ENCODE measurements around the gene CLDN7. TPM values are rescaled to one million over a fixed set of nuclear protein-coding genes. Genes with fewer than 3 reads are reported as not detected.

CLDN7 gene
- polyA plus RNA-seq, 1 donor (not counting 4 experiments of a cell fraction or from before 2014, with no cell fraction given), result 6.3 TPM

DNA sequence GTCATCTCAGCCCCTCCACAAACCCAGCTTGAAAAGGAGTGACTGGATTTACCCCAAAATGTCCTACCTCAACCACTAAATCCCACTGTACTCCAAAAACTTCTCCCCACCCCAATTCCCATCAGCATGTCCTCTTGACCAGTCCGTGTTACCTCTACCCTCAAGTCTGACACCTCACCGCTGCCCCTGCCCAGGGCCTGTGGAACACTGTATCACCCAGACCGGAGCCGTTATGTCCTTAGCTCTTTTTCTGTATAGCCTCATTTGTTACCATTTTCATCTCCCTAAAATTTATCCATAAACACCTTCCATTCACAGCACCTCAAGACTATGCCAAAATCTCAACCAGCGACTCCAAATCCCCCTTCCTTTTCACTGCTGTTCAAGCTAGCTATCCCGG lies 25.5 kb downstream of the CLDN7 start:
- no peaks in the 10 kb centered on the region for H3K9me3 ChIP-seq (ENCODE audit: control insufficient read depth, low read depth, low read length)
- no peak for TF ChIP-seq CTCF (optimal IDR thresholded peaks at IDR 0.05 in 1 of 3, IDR thresholded peaks at IDR 0.05 in 1 of 3, conservative IDR thresholded peaks at IDR 0.05 in 1 of 3; ENCODE audit: extremely low read depth in 1 of 3, insufficient read depth in 2 of 3, low read length in 3 of 3)
- TF ChIP-seq EZH2 (IDR thresholded peaks at IDR 0.05; ENCODE audit: low read length), result no peak
- H2AFZ ChIP-seq (ENCODE audit: control insufficient read depth, low read length), result no peak overlapping the region
- H3K9ac ChIP-seq (ENCODE audit: control insufficient read depth, extremely low read depth, insufficient read depth, low read length), result no peak overlapping the region
- H3K9me1 ChIP-seq (ENCODE audit: control insufficient read depth, extremely low read depth, insufficient read depth, low read length), result peaks cover 2% of the 10 kb centered on the region
- H3K36me3 ChIP-seq (ENCODE audit: control insufficient read depth in 2 of 2, extremely low read depth in 1 of 2, insufficient read depth in 2 of 2, low read length in 2 of 2), result peaks cover 15 to 31% of the 10 kb centered on the region in 2 experiments
- peaks cover 2% of the 10 kb centered on the region for H4K20me1 ChIP-seq (ENCODE audit: control insufficient read depth, extremely low read depth, insufficient read depth, low read length)
- H3K4me2 ChIP-seq (ENCODE audit: control insufficient read depth, extremely low read depth, insufficient read depth, low read depth, low read length), result no peak overlapping the region
- DNase-seq (ENCODE audit: low read depth, low spot score) (no peak), FAIRE-seq (no peak)
- H3K79me2 ChIP-seq (ENCODE audit: control insufficient read depth, insufficient read depth, low read length), result peaks cover 58% of the 10 kb centered on the region
- peak overlapping the region; percentile 70 for H3K27ac ChIP-seq (ENCODE audit: control insufficient read depth, insufficient read depth, low read length)
- H3K4me3 ChIP-seq (ENCODE audit: control insufficient read depth in 2 of 3, extremely low read depth in 1 of 3, insufficient read depth in 2 of 3, low read depth in 1 of 3, low read length in 3 of 3), result no peak overlapping the region
- peaks cover 47% of the 10 kb centered on the region for H3K4me1 ChIP-seq (ENCODE audit: control insufficient read depth, extremely low read depth, insufficient read depth, low read length)
- no peaks in the 10 kb centered on the region for H3K27me3 ChIP-seq (ENCODE audit: control insufficient read depth, extremely low read depth, insufficient read depth, low read length)
- dilution Hi-C loops (cut with MboI; ENCODE audit: extremely low pct_ligation_motif_present, low sequenced_read_pairs), result no loop called here

DNA sequence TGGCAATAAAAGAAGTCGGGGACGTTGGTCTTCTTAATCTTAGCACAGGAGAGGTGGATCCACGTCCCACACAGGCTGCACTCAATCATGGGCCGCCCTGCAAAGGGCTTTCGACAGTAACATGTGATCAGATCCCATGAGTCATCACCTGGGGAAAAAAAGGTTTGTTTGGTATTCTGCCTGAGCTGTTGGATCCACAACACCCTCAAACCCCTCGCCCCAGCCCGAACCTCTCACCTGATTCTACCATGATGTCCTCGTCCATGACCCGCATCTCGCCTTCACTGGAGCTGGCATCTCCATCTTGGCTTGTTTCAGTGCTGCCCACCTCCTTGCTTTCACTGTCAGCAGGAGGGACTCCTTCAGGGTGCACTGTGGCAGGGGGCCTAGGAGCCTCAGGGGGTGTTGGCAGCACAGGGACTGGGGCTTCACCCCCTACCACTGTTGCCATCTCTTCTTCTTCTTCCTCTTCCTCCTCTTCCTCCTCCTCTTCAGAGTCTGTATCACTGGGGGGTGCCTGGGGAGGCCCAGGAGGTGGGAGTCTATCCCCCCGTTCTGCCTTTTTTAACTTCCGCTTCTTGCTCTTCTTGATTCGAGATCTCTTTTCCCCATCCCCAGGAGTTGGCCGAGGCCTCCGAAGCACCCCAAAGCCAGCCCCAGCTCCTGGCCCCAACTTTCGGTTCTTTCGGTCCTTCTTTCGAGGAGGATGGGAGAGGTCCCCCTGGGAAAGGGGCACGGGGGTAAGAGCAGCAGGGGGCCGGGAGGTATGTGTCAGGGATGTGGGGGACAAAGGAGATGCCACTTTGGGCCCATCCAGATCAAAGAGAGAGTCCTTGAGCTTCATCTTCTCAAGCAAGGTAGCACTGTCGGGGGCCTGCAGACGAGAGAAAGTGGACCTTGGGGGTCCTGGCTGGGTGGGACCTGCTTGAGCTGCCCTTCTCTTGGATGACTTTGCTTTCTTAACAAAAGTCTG lies 26.3 kb downstream of the CLDN7 start:
- peaks cover 2% of the 10 kb centered on the region for H3K9me1 ChIP-seq (ENCODE audit: control insufficient read depth, extremely low read depth, insufficient read depth, low read length)
- H3K27me3 ChIP-seq (ENCODE audit: control insufficient read depth, extremely low read depth, insufficient read depth, low read length), result no peaks in the 10 kb centered on the region
- peak overlapping the region; percentile 93 for H3K27ac ChIP-seq (ENCODE audit: control insufficient read depth, insufficient read depth, low read length)
- H3K36me3 ChIP-seq (ENCODE audit: control insufficient read depth in 2 of 2, extremely low read depth in 1 of 2, insufficient read depth in 2 of 2, low read length in 2 of 2), result peaks cover 14 to 31% of the 10 kb centered on the region in 2 experiments
- no peak overlapping the region for H2AFZ ChIP-seq (ENCODE audit: control insufficient read depth, low read length)
- H3K9me3 ChIP-seq (ENCODE audit: control insufficient read depth, low read depth, low read length), result no peaks in the 10 kb centered on the region
- dilution Hi-C loops (cut with MboI; ENCODE audit: extremely low pct_ligation_motif_present, low sequenced_read_pairs), result no loop called here
- H3K9ac ChIP-seq (ENCODE audit: control insufficient read depth, extremely low read depth, insufficient read depth, low read length), result peak overlapping the region; percentile 18
- peaks cover 41% of the 10 kb centered on the region for H3K4me1 ChIP-seq (ENCODE audit: control insufficient read depth, extremely low read depth, insufficient read depth, low read length)
- H4K20me1 ChIP-seq (ENCODE audit: control insufficient read depth, extremely low read depth, insufficient read depth, low read length), result peaks cover 3% of the 10 kb centered on the region
- DNase-seq (ENCODE audit: low read depth, low spot score) (no peak), FAIRE-seq (no peak)
- H3K4me3 ChIP-seq (ENCODE audit: control insufficient read depth in 2 of 3, extremely low read depth in 1 of 3, insufficient read depth in 2 of 3, low read depth in 1 of 3, low read length in 3 of 3), result no peak overlapping the region
- peak overlapping the region; percentile 9 for H3K4me2 ChIP-seq (ENCODE audit: control insufficient read depth, extremely low read depth, insufficient read depth, low read depth, low read length)
- peaks cover 60% of the 10 kb centered on the region for H3K79me2 ChIP-seq (ENCODE audit: control insufficient read depth, insufficient read depth, low read length)
- TF ChIP-seq EZH2 (IDR thresholded peaks at IDR 0.05; ENCODE audit: low read length), result no peak
- no peak for TF ChIP-seq CTCF (optimal IDR thresholded peaks at IDR 0.05 in 1 of 3, IDR thresholded peaks at IDR 0.05 in 1 of 3, conservative IDR thresholded peaks at IDR 0.05 in 1 of 3; ENCODE audit: extremely low read depth in 1 of 3, insufficient read depth in 2 of 3, low read length in 3 of 3)
